GM03348 (cell line): ENCODE measurements around the gene CPLX1.

ENCODE experiments used
- DNase-seq: peaks from one replicate; pipeline ENCODE4 v3.0.0; 2012; ENCODE audit warnings: low spot score

The CPLX1 gene

DNA sequence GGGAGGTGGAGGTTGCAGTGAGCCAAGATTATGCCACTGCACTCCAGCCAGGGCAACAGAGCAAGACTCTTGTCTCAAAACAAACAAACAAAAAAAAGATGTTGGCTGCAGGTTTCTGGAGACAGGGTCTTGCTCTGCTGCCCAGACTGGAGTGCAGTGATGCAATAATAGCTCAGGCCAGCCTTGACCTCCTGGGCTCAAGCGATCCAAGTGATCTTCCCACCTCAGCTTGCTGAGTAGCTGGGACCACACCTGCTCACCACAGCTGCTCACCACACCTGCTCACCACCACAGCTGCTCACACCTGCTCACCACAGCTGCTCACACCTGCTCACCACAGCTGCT lies 29.9 kb upstream of the CPLX1 start:
- DNase-seq = no peak

- DNase-seq = no peak
These were observed 28.4 kb upstream of the CPLX1 start for GRCh38 chr4:854356-854755.

DNA sequence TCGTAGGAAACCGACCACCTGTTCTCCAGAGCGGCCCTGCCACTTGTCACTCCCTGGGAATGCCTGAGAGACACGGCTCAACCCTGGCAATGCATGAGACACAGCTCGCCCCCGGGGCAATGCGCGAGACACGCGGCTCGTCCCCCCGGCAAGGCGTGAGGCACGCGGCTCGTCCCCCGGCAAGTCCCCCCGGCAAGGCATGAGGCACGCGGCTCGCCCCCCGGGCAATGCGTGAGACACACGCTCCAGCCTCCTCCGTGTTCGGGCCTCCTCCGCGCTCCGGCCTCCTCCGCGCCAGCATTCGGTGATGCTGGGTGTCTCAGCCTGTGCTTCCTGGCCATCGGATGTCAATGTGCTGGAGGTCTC lies 27.5 kb upstream of the CPLX1 start:
- no peak for DNase-seq

GRCh38 chr4:851701-852430 lies 25.9 kb upstream of the CPLX1 start:
- DNase-seq = no peak

GRCh38 chr4:850323-850945 lies 24.5 kb upstream of the CPLX1 start:
- DNase-seq = no peak

- no peak for DNase-seq
These were observed 23.7 kb upstream of the CPLX1 start for GRCh38 chr4:849478-850175.

DNA sequence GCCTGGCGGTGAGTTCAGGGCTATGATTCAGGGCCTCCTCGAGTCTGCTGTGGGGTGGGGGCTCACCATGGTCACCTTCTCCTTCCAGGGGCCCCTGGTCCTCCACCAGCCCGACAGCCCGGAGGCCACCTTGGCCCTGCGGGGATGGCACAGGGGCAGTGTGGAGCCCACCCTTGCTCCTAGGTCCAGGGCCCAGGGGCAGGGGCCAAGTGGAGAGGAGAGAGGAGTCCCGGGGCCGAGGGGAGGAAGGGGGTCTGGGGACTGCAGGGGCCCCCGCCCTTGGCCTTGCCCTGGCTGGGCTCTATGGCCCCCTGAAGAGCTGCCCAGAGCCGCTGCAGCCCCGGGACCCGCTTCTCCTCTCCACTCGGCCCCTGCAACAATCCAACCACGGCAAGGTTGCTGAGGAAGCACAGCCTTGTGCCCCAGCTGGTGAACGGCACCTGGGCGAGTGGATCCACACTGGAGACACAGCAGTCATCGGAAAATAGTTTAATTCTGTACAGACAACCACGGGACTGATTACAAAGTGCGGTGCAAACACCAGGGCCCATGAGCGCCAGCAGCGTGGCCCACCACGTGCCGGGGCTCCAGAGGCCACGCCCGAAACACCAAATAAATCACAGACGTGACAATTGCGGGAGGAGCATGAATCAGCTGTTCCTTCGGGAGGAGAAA lies 23.0 kb upstream of the CPLX1 start:
- DNase-seq = no peak

DNA sequence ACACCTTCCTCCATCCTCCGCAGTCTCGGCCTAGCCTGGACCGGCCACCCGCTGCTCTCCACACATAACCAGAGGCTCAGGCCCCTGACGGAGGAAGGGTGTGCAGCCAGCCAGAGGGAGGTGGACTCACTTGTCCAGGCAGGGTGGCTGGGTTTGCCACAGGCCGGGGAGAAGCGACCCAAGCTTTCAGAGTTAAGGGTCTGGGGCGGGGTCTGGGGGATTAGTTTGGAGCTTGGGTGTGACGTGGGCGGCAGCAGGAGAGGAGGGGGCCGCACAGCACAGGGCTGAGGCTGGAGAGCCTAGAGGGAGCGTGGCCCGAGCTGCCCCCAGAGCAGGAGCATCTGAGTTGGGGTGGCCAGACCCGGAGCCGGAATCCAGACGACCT lies 22.4 kb upstream of the CPLX1 start:
- DNase-seq = no peak

GRCh38 chr4:845836-846251 lies 19.9 kb upstream of the CPLX1 start:
- DNase-seq = peak; percentile 77

DNA sequence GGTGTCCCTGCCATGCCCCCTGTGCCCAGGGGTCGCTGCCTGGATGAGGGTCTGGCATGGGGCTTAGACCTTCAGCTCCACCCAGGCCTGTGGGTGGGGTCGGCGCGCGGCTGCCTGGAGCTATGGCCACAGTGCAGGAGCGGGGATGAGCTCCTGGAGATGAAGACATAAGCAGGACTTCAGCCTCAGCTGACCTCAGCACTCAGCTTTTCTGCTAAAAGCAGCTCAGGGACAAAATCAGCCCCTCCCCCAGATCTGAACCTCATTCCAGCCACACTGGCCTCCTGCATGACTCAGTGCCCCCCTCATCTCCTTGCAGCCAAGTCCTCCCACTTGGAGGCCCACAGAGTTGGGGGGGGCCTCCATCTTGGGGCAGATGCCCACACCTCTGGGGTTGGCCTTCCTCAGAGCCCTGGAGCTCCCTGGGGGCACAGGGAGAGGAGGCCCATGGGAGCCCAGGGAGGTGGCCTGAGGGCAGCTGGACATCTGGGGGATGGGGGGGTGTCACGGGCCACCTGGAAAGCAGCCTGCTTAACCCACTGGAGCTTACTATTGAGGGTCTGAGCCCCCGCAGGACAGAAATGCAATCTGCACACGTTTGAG lies 19.4 kb upstream of the CPLX1 start:
- peak; percentile 63 for DNase-seq

GRCh38 chr4:844752-845232 lies 18.9 kb upstream of the CPLX1 start:
- DNase-seq = no peak

DNA sequence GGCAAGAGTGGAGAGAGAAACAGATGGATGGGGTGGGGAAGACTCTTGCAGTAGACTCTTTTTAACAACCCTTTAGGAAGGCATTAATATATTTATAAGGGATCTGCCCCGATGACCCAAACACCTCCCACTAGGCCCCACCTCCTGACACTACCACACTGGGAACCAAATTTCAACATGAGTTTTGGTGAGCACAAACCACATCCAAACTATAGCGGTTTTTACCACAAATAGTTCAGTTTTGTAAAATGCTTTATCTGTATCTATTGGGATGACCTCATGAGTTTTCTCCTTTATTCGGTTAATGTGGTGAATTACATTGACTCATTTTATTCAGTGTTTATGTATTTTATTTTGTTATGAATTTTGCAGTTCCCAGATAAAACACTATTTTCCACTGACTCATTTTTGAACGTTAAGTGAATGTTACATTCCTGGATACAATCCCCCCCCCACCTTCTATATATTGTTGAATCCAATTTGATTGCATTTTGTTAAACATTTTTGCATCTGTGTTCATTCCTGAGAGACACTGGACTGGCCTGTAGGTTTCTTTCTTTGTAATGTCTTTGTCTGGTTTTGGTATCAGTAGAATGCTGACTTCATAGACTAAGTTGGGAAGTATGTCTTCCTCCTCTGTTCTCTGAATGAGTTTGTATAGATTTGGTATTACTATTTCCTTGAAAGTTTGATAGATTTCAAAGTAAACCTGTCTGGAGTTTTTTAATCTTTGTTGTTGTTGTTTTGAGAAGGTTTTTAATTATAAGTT lies 13.9 kb upstream of the CPLX1 start:
- DNase-seq = no peak

GRCh38 chr4:837772-838171 lies 11.8 kb upstream of the CPLX1 start:
- no peak for DNase-seq

GRCh38 chr4:836750-837301 lies 10.9 kb upstream of the CPLX1 start:
- DNase-seq = no peak

- no peak for DNase-seq
These were observed 10.1 kb upstream of the CPLX1 start for GRCh38 chr4:836003-836511.

GRCh38 chr4:835148-836002 lies 9.4 kb upstream of the CPLX1 start:
- no peak for DNase-seq

- DNase-seq = no peak
These were observed 8.6 kb upstream of the CPLX1 start for GRCh38 chr4:834368-835147.

DNA sequence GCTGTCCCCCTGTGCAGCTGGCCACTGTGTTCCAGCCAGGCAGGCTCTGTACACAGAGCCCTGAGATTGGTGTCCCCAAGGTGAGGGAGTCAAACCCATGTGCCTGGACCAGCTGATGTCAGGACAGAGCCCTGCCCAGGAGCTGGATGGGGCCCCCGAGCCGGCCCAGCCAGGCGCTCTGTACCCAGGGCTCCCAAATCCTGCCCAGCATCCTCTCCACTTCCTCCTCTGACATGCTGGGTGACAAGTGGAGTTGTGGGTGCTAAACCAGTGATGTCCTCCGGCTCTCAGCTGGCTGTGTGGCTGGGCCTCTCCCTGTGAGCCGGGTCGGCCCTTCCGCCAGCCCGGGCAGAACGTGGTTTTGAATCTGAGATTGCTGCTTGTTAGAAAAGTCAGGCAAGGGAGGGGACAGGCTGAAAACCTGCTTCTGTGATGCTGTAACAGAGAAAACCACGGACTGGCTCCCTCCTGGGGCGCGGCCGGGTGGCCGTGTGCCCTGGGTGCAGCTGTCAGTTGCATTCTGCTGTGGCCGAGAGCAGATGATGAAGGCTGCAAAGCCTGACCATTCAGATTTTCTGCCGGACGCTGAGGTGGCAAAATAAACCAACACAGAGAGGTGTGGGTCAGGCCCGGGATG lies 7.9 kb upstream of the CPLX1 start:
- DNase-seq = no peak

DNA sequence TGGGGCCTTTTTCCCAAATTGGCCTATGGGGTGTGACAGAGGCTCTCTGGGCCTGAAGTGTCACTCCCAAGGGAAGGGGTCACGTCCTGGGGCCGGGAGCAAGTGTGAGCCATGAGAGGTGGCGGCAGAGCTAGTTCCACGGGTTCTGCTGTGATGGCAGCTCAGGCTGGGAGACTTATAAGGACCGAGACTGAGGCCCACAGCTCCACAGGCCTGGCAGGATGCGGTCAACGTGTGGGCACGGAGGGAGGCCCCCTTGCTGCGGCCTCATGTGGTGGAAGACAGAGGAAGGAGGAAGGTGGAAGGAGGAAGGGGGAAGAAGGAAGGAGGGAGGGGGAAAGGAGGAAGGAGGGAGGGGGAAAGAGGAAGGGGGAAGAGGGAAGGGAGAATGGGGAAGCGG lies 7.2 kb upstream of the CPLX1 start:
- no peak for DNase-seq
